PC-9 (cell line): Measurements from ENCODE around the gene IQSEC1.

ENCODE experiments used
- EZH2 ChIP-seq: fragments of 200-600 bp; sonication (generic); IDR thresholded peaks from 2 replicates; pipeline ENCODE4 v1.8.0; 2017; ENCODE audit warnings: antibody characterized with exemption, low read depth
- TF ChIP-seq, protein P1 (sequence below): fragments of 200-600 bp; sonication (generic); conservative IDR thresholded peaks from 2 replicates; pipeline ENCODE4 v1.6.1; 2017; ENCODE audit warnings: mixed run types, antibody characterized with exemption, mild to moderate bottlenecking, moderate library complexity

DNA sequence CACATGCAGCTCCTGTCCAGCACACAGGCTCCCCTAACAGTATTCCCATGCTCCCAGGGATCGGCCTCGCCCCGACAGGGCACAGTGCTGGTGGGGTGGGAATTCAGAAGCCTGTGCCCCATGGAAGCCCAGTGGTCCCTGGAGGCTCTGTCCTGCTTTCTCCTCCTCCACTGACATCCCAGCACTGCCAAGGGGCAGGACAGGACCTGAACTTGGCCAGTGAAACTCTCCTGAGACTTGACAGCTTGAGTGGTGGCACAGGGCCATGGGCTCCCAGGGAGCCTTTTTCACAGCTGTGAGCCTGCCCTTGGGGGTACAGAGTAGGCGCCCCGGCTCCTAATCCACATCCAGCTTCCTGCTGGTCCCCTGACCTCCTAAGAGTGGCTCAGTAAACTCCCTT is 38.4 kb downstream of the IQSEC1 start:
- TF ChIP-seq, protein P1, sequence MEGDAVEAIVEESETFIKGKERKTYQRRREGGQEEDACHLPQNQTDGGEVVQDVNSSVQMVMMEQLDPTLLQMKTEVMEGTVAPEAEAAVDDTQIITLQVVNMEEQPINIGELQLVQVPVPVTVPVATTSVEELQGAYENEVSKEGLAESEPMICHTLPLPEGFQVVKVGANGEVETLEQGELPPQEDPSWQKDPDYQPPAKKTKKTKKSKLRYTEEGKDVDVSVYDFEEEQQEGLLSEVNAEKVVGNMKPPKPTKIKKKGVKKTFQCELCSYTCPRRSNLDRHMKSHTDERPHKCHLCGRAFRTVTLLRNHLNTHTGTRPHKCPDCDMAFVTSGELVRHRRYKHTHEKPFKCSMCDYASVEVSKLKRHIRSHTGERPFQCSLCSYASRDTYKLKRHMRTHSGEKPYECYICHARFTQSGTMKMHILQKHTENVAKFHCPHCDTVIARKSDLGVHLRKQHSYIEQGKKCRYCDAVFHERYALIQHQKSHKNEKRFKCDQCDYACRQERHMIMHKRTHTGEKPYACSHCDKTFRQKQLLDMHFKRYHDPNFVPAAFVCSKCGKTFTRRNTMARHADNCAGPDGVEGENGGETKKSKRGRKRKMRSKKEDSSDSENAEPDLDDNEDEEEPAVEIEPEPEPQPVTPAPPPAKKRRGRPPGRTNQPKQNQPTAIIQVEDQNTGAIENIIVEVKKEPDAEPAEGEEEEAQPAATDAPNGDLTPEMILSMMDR, result no peak
- no peak for TF ChIP-seq EZH2
